ENCODE data around the gene MDP1.

Gene MDP1

DNA sequence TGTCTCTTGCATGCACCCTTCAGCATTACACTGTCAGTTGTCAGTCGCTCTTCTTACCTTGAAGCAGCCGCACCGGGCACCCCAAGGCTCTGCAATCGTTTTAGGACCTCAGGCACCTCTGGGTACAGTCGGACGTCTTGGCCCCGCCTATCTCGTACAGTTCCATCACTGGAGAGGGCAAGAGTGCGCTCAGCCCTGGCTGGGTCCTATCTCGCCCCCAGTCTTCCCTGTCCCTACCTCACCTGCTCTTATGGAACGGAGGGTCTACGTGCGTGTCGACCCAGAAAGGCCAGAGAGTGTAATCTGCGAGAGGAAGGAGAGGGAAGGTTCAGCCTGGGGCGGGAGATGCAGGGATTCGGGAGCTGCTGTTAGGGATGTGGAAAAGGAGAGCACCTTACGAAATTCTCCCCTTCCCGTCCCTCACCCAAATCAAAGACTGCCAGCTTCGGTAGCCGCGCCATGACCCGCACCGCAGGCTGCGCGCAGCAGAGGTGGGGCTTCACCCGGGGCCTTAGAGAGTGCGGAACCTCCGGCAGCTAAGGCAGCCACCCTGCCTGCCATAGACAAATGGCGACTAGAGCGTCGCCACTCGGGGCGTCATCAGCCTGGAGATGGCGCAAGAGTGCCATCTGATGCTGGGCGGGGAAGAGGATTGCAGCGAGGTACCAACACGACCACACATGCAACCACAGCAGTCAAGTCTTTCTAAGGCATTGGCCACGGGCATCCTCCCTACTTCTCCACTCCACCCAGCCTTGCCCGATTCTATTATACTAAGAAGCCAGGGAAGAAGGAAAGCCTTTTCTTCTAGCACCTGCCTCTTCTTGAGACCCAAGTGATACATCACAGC lies at the start of gene MDP1:
Gene MDP1, minus strand, starts transcription at position 572 of the 850 bp plus-strand sequence. Its CDS starts 111 bp downstream, at position 461.
- peak; percentile 95 for DNase-seq

GRCh38 chr14:24264298-24264697 lies 48.4 kb upstream of the MDP1 start:
- no peak for DNase-seq

- no peak for DNase-seq
These were observed 48.0 kb upstream of the MDP1 start for GRCh38 chr14:24263848-24264247.

DNA sequence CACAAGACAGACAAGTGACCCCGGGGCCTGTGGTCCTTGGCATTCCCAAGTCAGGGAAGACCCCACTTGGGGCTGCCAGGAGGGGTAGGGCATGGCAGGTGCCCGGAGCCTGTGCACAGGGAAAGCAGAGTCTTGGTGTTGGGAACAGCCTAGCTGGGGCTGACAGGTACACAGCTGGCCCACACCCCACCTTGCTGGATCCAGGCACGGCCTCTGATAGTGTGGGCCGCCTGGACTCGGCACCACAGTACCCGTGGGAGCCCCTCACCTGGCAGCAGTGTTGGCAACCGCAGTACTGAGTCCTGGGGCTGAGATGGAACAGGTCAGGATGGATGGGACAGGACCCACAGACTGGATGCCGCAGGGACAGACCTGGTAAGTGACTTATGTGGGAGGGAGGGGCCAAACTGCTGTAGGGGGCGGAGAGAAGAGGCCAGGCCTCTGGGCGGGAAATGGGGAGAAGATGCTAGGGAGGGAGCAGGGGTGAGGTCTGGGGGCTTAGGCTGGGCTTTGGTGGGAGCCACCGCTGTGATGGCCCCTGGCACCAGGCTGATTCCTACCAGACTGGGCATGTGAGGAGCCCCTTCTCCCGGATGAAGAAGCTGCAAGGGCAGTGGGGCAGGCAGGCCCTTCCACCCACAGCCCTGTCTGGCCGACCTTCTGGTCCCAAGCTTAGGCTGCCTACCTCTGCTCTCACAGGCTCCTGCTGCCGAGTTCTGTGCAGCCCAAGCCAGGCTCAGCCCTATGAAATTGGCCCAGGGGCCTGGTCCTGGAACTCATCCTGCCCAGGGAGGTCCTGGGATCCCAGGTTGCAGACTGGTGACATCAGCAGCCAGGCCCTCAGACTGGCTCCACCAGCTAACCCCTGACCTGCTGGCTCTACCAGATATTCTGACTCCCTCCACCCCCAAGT lies 47.2 kb upstream of the MDP1 start, which contains the start of gene TGM1:
Gene TGM1, minus strand, starts transcription at position 357 of the 913 bp plus-strand sequence. CDS start 825 bp downstream, outside the sequence.
- no peak for DNase-seq

DNA sequence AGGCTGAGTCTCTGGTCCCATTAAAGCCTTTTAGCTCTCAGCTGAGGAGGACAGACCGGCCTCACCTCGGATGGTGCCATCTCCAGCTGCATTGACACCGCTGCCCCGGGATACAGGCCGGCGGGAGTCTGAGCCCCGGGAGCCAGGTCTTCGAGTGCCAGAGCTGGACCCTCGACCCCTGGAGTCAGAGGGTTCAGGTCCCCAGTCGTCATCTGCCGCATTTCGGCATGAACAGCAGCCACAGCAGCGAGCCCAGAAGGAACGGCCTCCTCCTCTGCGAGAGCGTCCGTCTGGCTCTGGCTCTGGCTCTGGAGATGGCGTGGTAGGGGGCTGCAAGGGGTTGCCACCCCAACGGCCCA lies 46.1 kb upstream of the MDP1 start:
- no peak for DNase-seq

- no peak for DNase-seq
These were observed 45.5 kb upstream of the MDP1 start for GRCh38 chr14:24261256-24261968.

- DNase-seq, result no peak
These were observed 44.9 kb upstream of the MDP1 start for GRCh38 chr14:24260780-24261157.

- no peak for DNase-seq
These were observed 44.3 kb upstream of the MDP1 start for GRCh38 chr14:24260026-24260779.

DNA sequence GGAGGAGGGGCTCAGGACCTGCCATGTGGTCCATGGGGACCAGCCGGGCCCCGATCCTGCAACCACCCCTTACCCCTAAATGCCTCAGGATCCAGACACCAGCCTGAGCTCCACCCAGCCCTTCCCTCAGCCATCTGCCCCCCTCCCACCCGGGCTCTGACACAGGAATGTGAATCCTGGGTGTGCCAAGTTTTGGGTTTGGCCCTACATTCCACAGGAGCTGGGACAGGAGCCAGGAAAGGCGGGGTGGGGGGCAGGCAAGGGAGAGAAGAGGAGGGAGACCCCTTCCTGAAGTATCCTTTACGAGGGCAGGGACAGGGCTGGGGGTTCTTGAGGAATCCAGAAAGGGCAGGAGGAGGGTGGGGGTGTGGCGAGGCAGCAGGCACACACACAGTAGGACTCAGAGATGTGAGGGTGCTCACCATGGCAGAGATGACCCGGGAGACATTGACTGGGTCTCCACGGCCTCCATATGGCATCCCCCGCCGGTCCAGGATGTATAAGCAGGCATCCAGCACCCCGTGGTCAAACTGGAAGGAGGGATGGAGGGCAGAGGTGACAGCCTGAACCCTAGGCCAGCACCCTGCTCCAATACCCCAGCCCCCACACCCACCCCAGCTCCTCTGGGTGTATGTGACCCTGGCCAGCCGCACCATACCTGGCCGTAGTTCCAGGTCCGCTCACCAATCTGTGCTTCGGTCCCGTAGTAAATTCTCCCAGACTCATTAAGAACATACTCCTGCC lies 43.6 kb upstream of the MDP1 start:
- DNase-seq, result no peak

DNA sequence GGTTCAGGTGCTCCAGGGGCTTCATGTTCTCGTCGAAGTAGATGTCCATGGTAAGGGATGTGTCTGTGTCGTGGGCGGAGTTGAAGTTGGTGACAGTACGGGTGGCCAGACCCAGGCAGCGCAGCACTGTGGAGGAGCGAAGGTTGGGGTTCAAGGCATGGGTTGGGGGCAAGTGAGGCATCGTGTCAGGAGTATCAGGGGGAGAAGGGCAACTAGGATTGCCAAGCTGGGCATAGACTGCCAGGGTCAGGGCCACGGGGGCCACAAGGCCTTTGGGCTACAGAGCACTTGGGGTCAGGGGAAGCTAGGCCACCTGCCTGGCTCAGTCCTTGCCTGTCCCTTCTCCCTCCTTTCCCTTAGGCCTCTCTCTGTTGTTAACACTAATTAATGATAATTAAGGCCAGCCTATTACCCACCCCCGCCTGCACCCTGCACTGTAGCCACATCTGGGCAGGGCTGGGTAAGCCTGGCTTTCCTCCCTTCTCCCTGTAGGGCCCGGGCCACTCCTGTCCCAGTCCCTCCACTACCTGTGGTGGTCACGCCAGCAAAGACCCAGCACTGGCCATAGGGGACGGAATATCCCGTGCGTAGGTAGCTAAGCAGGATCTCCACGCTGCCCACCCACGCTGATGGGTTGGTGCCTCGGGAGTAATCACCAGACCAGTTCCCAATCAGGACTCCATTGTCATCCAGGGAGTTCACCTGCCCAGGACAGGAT lies 42.8 kb upstream of the MDP1 start:
- no peak for DNase-seq

DNA sequence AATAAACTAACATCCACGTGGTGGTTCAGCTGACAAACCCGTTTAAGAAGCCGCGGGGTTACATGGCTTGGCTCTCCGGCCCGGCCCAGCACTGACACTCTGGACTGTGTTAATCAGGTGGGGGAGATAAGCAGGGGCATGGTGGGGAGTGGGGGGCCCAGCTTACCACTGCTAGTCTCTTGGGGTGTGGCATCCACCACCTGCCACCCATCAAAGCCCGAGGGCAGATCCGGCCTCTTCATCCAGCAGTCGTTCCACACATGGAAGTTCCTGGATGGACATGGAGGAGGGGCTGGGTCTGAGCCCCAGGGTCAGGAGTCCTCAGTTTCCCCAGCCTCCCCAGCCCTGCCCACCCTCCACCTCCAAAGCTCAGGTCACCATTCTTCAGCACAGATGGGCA lies 42.3 kb upstream of the MDP1 start:
- DNase-seq, result no peak

DNA sequence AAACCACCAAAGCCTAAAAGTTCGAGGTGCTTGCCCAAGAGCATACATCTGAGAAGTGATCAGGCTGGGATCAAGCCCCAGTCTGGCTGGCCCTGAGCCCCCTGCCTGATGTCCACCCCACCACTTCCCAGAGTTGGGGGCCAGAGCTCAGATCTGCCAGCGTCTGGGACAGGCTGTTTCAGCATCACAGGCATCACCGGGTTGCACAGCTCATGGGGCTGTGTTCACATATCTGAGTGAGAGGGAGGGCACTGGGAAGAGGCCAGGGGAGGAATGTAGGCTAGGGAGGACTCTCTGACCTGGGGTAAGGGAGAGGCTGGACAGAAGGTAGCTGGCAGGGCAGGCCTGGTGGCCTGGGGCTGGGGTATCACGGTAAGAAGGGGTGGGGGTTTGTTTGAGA lies 41.1 kb upstream of the MDP1 start:
- no peak for DNase-seq

GRCh38 chr14:24255931-24256711 lies 40.3 kb upstream of the MDP1 start:
- no peak for DNase-seq

GRCh38 chr14:24255438-24255837 lies 39.6 kb upstream of the MDP1 start:
- no peak for DNase-seq

- no peak for DNase-seq
These were observed 38.9 kb upstream of the MDP1 start for GRCh38 chr14:24254630-24255392.

- DNase-seq, result no peak
These were observed 38.1 kb upstream of the MDP1 start for GRCh38 chr14:24253936-24254335.

DNA sequence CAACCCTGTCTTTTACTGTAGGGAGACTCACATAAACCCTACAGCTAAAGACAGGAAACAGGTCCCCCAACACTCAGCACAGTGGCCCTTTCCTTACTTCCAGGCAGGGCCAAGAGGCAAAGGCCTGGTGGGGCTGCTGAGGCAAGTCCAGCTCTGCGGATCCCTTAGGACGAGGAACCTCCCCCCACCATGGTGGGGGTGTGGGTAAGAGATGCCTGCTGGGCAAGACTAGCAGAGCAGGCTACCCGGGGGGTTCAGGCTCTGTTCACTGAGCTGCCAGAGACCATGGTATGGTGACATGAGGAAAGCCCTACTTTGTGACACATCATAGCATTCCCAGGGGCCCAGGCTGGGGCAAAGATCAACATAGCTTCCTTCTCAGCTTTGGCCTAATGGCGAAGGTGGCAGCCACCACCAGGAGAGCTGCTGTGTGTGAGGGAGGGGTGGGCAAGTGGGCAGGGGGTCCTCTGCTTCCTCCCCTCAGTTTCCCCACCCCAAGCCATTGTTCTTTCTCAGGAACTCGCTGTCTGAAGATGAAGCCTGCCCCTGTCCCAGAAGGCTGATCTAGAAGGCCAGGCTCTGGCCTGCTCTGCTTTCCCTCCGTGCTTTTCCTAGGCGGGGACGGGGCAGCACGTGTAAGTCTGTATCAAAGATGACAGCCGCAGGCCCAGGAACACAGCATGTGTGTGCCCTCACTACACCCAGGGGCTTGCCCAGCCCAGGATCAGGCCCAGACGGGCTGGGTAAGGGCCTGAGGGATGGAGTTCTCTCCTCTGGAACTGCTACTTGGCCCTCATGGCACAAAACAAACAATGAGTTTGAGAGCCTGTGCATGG lies 36.6 kb upstream of the MDP1 start:
- no peak for DNase-seq

DNA sequence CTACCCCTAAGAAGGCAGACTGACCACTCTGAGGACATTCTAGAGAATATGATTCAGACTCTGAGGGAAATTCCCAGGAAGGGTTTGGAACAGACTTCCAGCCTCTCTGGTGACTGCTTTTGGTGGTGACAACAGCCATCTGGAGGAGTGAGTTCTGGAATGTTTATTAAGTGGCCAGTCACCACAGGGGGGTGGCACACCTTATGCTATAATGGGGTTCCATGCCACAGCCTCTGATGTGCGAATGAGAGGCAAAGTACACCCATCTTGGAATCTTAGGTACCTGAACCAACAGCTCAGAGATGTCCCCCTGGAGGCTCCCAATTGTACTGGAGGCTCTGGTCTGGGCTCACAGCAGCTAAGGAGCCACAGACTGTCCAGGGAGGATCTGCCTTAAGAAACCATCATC lies 36.0 kb upstream of the MDP1 start:
- DNase-seq, result no peak
